GM12892 (cell line): ENCODE measurements around the gene GIN1.

Experiments
- DNase-seq: peaks from one replicate; pipeline ENCODE4 v3.0.0; 2011; ENCODE audit not compliant: insufficient read length
- FAIRE-seq: peaks from 2 replicates; lab custom pipeline; 2011; peaks lifted over from hg19 to GRCh38; lab: Jason Lieb, UNC
- POLR2A ChIP-seq: IDR thresholded peaks from 2 replicates; pipeline ENCODE4 v1.6.1; 2011; ENCODE audit warnings: low read depth, low read length, control low read depth
- POLR2AphosphoS5 ChIP-seq: IDR thresholded peaks from 2 replicates; pipeline ENCODE4 v1.6.1; 2011; ENCODE audit warnings: low read depth, low read length, control low read depth
- TAF1 ChIP-seq: IDR thresholded peaks from 2 replicates; pipeline ENCODE4 v1.6.1; 2011; ENCODE audit warnings: low read depth, mild to moderate bottlenecking, control low read depth, low read length, borderline replicate concordance

GIN1 gene

GRCh38 chr5:103127292-103127817, 7.4 kb upstream of the GIN1 start:
- no peak for DNase-seq
- TF ChIP-seq TAF1 (no peak), POLR2AphosphoS5 (no peak), POLR2A (no peak)
- no peak for FAIRE-seq

DNA sequence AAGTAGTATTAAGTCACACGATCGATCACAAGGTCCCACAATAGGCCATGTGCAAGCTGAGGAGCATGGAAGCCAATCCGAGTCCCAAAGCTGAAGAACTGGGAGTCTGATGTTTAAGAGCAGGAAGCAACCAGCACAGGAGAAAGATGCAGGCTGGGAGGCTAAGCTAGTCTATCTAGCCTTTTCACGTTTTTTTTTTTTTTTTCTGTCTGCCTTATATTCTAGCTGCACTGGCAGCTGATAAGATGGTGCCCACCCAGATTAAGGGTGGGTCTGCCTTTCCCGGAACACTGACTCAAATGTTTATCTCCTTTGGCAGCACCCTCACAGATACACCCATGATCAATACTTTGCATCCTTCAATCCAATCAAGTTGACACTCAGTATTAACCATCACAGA, 6.6 kb upstream of the GIN1 start:
- FAIRE-seq (no peak), DNase-seq (no peak)
- no peak for TF ChIP-seq POLR2AphosphoS5
- TF ChIP-seq TAF1, result no peak
- no peak for TF ChIP-seq POLR2A

- no peak for DNase-seq
- TF ChIP-seq TAF1, result no peak
- no peak for TF ChIP-seq POLR2A
- FAIRE-seq, result peak; percentile 44
Measured at GRCh38 chr5:103122242-103122641, 2.3 kb upstream of the GIN1 start.

DNA sequence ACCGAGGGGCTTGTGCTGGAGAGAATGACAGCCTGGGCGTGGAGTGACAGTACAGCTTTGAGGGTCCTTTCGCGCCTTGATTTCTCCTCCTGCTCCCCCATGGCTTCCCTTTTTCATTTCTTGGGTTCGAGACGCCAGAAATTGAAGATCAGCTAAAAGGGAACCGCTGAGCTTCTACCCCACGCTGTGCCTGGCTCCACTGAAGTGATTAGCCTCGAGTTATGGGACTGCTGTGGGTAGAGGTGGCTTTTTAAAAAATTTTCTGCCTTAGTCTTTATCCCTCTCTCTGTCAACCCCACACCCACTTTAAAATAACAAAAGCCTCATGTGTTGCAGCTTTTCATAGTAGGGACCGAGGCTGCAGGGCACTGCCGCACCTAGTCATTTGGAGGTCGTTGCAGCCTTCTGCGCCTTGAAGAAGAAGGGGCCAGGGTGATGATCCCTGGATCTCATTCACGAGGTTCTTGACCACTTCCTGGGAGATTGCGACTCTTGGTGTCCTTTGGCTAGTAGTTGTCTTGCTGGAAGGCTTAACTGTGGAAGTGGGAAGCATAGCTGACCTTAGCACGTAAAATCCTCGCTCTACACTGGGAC, 766 bp upstream of the GIN1 start:
- no peak for DNase-seq
- FAIRE-seq, result peak; percentile 46
- no peak for TF ChIP-seq POLR2AphosphoS5
- TF ChIP-seq TAF1, result no peak
- TF ChIP-seq POLR2A, result no peak

GRCh38 chr5:103119070-103119764, 721 bp downstream of the GIN1 start:
- FAIRE-seq (no peak), DNase-seq (no peak)
- TF ChIP-seq TAF1 (no peak), POLR2A (no peak), POLR2AphosphoS5 (no peak)

GRCh38 chr5:103117471-103117991, 2.4 kb downstream of the GIN1 start:
- TF ChIP-seq POLR2A, result no peak
- TF ChIP-seq POLR2AphosphoS5, result no peak
- no peak for TF ChIP-seq TAF1
- FAIRE-seq (no peak), DNase-seq (no peak)

DNA sequence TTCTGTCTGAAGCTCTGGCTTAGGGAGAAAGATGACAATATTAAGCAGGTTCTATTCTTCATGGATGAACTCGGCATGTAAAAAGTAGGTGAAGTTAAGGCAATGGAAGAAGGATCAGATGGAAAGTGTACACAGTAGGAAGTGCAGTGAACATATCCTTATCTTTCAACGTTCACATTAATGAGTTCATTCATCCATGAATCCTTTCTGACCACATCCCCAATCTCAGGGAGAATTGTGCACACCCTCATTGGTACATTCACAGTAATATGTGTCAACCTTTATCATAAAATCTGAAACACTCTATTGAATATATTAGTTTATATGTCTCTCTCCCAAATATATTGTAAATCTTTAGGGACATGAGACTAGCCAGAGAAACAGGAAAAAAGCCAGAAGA, 5.5 kb downstream of the GIN1 start:
- TF ChIP-seq POLR2AphosphoS5 (no peak), POLR2A (no peak), TAF1 (no peak)
- FAIRE-seq (no peak), DNase-seq (no peak)

DNA sequence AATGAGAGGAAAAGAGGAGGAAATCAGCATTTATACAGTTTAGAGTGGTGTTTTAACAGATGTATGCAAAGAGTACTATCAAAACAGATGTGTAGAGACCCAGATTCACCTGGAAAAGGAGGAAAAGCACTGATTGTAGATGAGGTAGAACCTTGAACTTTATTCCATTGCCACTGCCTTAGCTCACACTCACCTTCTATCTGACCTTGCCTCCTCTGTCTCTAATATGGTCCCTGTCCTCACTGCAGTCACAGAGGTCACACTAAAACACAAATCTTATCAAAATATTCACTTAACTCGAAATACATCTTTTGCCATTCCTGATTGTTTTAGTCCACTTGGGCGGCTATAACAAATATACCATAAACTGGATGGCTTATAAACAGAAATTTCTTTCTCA, 7.0 kb downstream of the GIN1 start:
- FAIRE-seq (no peak), DNase-seq (no peak)
- TF ChIP-seq POLR2AphosphoS5, result no peak
- TF ChIP-seq TAF1, result no peak
- no peak for TF ChIP-seq POLR2A

DNA sequence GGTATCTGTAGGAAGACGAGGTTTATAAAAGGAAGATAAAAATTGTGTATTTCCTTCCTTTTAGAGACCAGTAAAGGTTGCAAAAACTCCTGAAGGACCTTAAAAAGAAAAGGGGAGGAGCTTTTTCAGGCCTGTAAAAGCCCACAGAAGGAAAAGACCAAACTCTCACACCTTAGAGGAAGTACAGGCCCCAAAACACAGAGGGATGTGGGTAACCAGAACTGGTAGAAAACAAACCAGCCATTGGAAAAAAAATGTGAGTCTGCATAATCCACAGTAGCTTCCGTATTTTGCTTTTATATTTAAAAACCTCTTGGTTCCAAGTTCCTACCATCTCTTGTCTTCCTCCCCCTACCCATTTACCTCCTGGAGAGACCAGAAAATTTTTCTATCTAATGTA, 8.5 kb downstream of the GIN1 start:
- FAIRE-seq (no peak), DNase-seq (no peak)
- TF ChIP-seq POLR2AphosphoS5 (no peak), POLR2A (no peak), TAF1 (no peak)

- FAIRE-seq (no peak), DNase-seq (no peak)
- TF ChIP-seq TAF1, result no peak
- TF ChIP-seq POLR2A, result no peak
- TF ChIP-seq POLR2AphosphoS5, result no peak
Measured at GRCh38 chr5:103110403-103110802, 9.5 kb downstream of the GIN1 start.

GRCh38 chr5:103109277-103109676, 10.7 kb downstream of the GIN1 start:
- DNase-seq (no peak), FAIRE-seq (no peak)
- TF ChIP-seq TAF1 (no peak), POLR2A (no peak), POLR2AphosphoS5 (no peak)

GRCh38 chr5:103108086-103108485, 11.9 kb downstream of the GIN1 start:
- no peak for FAIRE-seq
- TF ChIP-seq POLR2AphosphoS5 (no peak), POLR2A (no peak), TAF1 (no peak)
- DNase-seq, result no peak
